GM21381 (cell line): ENCODE results near the gene IFNA2.
A peak's percentile ranks its signal among the peaks of the same experiment; 100 is the strongest.
"Not testable (repeated sequence)": the region's sequence is repeated elsewhere in the genome, so short reads cannot be mapped to it uniquely, and the experiment has no call there.

Experiments used
- ATAC-seq: cut with Tn5 transposase; IDR thresholded peaks from one replicate; pipeline ENCODE4 v1.9.1; 2021; ENCODE audit warnings: mild to moderate bottlenecking, moderate library complexity; ENCODE audit not compliant: unreplicated experiment

IFNA2 gene

DNA sequence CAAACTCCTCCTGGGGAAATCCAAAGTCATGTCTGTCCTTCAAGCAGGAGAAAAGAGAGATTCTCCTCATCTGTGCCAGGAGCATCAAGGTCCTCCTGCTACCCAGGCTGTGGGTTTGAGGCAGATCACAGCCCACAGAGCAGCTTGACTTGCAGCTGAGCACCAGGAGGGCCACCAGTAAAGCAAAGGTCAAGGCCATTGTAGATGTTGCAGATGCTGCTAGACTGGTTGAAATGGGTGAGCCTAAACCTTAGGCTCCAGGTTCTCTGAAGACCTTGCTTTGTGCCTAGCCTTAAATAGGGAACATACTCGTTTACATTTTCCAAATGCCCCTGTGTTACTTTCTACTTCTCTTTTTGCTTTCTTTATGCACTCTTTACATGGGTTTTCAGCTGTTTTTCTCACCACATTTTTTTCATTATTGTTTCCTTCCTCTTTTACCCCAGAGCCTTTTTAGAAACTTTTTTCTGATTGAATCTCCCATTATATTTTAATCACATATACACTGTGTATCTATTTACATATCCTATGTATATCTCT is at the start of gene IFNA2:
Gene IFNA2, minus strand, starts transcription at position 268 of the 540 bp plus-strand sequence. Its CDS starts 69 bp downstream, at position 199.
- ATAC-seq = no peak

DNA sequence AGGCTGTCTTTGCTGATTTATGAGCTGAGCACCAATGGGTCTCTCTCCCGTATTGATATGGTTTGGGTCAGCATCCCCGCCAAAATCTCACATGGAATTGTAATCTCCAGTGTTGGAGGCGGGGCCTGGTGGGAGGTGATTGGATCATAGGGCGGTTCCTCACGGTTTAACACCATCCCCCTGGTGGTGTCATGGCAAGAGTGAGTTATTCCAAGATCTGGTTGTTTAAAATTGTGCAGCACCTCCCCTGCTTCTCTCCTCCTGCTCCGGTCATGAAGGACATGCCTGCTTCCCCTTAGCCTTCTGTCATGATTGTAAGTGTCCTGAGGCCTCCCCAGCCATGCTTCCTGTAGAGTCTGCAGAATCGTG is 49.8 kb upstream of the IFNA2 start:
- ATAC-seq = not testable (repeated sequence)

DNA sequence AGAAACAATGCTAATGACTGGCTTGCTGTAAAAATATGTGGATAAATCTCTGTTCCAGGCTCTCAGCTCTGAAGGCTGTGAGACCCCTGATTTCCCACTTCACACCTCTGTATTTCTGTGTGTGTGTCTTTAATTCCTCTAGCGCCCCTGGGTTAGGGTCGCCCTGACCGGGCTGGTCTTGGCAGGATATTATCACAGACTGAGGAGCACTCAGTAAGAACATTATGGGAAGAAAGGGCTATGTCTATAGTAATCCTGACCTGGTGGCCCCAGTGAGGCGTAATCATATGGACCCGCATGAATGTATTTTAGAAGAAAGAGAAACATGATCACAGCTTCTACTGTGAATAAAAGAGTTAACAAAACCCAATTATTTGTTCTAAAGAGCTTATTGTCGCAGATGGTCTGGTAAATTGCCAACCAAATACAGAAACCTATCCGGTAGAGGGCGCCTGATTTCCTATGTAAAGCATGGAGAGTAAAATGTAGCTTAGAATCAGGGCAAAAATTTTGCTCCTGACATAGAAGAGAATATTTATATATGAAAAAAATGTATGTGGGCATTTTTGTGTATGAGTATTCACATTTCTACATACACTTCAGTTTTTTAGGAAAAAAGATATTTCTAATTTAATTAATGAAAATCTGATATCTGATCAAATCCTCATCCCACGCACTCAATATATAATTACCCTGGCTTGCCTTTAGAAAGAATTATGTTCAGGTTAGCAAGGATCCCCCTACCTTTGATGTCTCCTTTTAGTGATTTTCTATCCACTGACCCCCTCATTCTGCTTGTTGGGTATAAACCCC is 49.2 kb upstream of the IFNA2 start:
- ATAC-seq = no peak

DNA sequence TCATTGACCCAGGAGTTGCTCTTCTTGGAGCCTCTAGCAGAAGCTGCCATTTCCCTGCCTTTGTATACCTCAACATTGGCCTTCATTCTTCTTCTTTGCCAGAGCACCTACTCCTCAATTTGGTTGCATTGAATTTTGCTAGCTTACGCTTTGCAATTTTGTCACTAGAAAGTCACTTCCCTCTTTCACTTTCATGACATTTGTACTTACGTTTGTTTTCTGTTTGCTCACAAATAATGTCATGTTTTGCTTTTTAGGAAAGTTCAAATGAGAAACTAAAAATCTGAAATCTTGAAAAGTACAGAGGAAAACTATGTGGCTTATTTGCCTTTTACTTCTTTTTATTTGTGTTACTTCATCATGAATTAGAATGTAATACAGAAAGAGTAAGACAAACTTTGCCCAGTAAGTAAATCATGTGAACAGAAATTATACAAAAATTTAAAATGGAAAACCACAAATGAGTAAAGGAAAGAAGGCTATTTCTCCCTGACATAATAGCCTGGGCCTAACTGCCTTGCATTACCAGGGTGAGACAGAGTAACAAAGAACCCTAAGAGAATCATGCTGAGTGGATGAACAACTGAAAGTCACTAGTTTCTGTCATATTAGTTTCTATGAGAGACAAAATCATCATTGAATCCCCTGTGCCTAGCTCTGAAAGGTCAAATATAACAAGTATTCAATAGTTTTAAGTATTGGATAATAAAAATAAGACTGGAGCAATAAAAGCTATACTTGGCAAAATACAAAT is 47.7 kb upstream of the IFNA2 start:
- peak; percentile 47 for ATAC-seq

DNA sequence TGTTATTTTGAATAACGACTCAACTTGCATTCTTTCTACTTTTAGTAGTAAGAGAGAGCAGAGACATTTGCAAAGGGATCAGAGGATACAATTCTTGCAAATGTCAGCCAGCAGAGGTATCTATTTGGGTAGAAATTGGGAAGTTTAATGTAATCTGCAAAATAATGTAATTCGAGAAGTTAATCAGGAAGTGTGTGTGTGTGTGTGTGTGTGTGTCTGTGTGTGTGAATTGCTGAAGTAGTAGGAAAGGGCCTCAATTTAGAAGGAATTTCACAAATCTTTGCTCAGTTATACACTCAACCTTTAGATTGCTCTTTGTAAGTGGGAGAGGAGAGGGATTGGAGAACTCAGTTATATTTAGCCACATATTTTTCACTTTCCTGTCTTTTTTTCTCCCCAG is 44.0 kb upstream of the IFNA2 start:
- no peak for ATAC-seq

DNA sequence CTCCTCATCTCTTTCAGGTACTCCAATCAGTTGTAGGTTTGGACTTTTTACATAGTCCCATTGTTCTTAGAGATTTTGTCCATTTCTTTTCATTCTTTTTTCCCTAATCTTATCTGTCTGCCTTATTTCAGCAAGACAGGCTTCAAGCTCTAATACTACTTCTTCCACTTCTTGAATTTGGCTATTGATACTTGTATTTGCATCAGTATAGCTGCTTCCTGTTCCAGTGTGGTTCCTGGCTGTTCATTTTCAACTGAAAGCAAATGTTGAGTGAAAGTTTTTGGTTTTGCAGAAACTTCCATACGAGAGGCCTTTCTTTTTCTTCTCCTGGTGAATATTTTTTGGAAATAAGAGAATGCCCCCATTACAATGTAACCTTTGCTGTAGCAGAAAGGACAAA is 43.0 kb upstream of the IFNA2 start:
- ATAC-seq = no peak

DNA sequence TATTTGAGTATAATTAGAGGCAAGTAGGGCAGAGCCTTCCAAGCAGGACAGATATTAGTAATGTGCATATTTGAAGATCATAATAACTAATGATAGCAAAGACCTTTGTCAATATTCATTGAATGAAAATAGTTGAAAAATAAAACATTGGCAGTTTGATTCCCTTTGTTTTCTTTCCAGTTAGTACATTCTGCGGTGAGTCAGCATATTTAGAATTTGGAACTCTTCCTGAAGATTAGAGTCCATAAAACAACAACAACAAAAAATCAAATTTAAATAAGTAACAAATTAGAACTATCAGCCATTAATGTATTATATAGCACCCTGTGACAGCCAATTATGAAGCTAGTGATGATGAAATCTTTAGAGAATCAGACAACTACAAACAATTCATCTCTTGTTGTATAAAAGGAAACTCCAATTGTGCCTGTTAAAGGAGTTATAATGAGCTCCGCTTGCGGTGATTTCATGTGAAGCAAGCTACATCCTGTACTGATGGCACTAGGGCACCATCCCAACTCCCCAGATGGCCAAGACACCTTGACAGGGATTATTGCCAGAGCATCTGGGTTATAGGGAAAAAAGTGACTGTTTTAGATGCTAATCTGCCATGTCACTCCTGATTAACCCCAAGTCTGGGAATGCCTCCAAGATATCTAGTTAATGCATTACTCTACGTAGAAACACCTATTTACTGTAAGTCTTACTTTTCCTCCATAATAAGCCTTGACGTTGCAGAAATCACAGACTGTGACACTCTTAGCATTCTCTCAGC is 30.5 kb upstream of the IFNA2 start:
- ATAC-seq = no peak

DNA sequence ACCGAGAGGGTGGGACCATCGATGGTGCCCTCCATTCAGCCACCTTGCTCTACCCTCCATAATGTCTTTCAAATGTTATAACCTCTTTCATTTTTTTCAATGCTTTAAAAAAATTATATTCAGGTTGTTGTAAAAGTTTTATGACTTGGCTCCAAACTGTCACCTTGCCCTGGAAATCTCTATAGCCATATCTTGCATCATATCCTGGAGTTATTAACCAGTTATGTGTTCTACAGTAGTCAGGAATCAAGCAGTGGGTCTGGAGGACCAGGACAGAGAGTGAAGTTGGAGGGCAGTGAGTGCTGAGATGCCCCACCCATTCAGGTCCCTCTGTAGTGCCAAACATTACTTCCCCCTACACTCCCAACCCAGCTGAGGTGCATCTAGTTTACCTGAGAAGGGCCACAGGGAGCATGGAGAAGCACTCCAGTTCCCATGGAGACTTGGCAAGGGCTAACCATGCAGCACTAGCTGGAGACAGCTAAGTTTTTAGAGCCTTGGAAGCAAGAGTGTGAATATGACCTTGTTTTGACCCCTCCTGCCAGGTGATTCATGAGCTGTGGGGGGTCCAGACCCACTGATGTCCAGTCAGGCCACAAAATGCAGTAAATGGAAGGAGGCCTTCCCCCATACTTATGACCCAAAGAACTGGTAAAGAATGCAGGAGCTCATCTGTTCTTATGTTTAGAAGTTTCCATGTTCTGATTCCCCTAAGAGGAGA is 29.2 kb upstream of the IFNA2 start:
- no peak for ATAC-seq

DNA sequence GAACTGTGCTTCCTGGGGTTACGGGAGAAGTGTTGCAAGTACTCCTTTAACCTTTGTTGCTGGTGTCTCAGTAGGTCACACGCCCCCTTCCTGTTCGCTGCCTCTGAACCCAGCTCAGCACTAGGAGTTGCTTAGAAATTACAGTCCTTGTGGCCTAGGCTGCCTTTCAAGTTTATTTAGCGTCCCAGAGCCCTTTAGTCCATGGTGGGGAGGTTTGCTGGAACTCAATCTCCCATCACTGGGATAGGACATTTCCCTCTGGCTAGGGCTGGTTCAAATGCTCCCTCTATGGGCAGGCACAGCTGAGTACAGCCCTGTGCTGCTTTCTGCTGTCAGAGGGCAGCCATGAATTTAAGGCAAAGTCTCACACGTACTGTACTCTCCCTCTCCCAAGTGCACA is 28.4 kb upstream of the IFNA2 start:
- no peak for ATAC-seq

DNA sequence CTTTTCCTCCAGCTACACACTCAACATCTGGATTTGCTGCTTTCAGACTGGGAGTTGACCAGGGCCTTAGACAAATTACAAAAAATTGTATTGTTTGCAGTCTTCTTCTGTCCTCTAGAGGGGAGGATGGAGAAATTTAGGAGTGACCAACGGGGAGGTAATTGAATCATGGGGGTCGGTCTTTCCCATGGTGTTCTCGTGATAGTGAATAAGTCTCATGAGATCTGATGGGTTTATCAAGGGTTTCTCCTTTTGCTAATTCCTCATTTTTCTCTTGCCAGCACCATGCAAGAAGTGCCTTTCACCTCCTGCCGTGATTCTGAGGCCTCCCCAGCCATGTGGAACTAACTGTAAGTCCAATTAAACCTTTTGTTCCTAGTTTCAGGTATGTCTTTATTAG is 28.0 kb upstream of the IFNA2 start:
- ATAC-seq = no peak

DNA sequence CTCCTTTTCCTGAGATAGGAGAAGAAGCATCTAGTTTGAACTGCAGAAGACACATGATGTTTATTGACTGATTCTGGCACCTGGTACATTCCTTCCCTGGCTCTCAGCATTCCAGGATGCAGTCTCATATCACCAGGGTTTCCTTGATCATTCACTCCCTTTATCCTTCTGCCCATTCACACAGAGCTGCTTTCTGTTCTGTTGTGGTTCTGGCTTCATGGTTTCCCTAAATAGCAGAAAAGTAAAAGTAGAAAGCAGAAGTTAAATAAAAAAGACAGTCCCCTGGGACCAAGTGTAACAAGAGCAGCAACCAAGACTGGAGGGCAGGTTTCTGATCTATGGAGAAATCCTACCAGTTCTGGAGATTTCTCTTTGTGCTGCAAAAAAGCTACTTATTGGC is 26.9 kb upstream of the IFNA2 start:
- no peak for ATAC-seq

DNA sequence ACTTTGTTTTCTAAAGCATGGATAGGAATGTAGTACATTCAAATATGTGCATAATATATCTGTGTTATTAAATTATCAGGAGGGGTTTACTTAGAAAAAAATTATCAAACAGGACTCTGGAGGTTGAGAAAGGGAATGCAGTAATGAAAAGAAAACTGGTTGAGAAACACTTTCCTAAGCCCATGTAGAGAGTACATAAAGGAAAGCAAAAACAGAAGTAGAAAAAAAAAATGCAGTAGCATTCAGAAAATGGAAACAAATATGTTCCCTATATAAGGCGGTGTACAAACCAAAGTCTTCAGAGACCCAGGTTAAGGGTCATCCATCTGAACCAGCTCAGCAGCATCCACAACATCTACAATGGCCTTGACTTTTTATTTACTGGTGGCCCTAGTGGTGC is 23.6 kb upstream of the IFNA2 start, which contains the start of gene IFNA8:
Gene IFNA8, plus strand, starts transcription at position 301 of the 400 bp plus-strand sequence. Its CDS starts 60 bp downstream, at position 361.
- ATAC-seq = no peak

DNA sequence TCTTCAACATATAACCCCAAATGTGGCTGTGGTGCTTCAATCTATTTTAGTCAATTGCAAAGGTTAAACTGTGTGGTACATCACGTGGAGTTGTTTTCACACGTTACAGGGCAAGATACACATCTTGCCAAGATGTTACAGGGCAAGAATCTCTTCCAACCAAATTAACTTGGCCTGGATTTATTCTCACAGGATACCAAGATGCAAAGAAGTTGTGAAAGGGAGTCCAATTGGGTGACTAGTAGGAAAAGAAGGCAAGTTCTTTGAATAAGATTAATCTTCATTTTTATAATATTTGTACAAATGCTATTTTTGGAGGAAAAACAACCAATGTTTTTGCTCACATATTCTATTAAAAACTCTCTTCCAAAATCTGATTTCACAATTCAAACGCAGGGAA is 18.9 kb upstream of the IFNA2 start:
- ATAC-seq = no peak

DNA sequence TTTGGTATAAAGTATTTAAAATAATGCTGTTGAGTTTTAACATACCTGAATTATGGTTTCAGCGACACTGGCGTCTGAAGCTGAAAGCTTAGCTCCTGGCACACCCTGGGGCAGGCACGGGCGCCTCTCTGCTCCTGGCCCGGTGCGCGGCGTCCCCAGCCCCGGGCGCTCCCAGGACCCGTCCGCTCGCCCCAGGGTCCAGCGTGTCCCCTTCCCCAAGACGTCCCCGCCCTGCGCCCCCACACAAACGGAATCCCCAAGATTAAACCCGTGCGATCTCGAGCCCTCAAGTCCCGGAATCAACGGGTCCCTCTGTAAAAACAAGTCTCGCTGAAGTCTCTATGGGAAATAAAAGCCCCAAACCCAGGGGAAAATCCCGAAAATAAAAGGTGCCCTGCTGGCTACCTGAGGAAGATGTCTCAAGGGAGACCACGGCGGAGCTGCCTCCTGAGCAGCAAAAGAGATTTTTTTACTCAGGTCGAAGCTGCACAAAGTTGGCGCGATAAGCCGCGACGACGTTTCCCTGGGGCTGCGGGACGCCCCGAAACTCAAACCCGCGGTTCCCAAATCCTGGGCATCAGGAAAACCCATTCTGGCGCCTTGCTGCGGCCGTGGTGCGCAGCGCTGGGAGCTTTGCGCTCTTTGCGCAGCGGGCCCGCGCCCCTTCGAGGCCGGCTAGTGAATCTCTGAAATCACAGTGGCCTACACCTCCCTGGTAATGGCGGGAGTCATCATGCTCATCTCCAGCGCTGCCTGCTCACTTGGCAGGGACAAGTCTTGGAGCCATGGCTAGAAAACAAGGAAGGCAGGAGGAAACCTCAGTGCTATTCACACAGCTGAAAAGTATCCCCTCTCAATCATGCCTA is 17.4 kb upstream of the IFNA2 start:
- no peak for ATAC-seq

DNA sequence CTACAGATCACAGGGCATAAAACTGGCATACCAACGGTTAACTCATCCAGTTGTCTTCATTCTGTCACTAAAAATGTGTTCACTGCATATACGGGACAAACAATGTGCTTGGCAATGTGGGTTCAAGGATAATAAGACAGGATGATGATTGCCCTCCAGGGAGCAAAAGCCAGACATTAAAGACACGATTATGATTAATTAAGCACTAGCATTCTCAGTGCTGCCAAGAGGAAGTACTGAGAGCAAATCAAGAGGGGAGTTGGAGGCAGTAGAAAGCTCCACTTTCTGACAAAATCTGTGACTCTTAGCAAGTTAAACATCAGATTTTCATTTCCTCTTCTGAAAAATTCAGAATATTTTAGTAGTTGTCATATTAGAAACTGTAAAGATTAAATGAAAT is 14.8 kb upstream of the IFNA2 start:
- no peak for ATAC-seq

DNA sequence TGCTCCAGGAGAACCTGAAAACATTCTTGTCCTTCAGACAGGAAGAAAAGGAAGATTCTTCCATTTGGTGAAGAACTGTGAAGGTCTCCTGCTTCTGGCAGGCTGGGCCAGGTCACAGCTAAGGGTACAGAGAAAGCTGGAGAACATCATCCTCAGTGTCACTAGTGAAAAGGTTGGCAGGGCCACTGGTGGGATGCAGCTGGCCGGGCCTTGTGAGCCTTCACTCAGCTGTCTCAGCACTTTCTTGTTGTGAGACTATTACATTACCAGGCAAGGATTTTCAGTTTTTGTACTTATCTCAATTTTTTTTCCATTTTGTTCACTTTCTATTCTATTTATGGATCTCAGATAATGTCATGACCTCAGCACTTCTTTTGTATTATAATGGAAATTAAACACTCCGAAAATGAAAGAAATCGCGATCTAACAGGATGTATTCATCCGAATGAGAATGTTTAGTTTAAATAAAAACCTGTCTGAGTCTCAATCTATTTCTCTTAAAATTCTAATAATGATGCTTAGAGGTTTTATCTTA is 13.8 kb upstream of the IFNA2 start:
- ATAC-seq = no peak

DNA sequence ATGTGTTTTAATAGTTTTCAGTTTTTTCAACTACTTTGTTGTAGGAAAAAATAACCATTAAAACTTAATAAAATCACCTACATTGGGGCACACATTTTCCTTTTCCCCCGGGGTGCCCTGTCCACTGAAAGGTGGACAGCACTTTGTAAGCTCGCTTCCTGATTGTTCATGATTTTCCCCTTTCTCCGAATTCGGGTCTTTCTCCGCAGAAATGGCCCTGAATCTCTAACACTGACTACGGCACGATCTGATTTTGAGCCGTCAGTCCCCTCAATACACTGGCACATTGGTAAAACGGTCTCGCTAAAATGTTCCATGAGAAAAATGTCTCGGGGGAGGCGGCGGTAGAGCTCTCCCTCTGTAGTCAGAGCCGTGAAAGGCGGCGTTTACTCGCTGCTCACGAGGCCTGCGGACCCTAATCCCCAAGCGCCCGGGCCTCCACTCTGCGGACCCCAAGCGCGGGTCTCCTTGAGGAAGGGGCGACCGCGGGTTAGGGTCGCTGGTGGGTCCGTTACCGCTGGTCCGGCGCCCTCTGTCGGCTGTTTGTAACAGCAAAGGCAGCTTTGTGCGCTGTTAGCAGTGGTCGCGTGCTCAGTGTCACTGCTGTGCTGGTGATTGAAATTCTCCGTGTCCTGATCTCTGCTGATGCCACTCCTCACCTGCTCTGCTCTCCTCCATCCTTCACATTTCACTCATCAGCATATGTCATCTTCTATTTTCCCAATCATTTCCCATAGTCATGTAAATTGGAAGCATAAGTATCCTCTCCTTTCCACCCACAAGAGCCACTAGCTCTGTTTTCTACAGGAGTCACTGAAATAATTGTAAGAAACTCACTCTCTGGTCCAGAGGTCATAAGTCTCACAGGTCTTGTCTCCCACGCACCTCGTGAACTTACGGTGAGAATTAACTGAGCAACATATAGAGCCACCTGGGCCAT is 10.8 kb upstream of the IFNA2 start:
- ATAC-seq = peak; percentile 82

DNA sequence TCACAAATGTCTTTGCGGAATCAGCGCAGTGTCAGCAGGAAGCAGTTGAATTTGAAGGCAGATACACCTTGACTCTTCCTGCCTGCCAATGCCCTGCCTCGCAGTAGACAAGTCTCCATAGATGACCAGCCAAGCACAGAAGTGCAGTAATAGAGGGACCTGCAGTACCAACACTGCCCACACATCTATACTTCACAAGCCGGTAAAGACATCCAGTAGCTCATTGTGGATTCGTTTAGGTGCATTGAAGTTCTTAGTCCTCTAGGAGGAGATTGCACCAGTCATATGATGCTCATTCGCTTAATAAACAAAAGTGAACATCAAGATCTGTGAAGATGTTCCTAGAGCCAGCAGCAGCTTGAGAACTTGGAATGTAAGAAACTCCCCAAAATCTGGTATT is 7.1 kb upstream of the IFNA2 start:
- peak; percentile 84 for ATAC-seq
